HG02970 (cell line): ENCODE measurements around the gene FBN2.
"Not testable (repeated sequence)": the region's sequence is repeated elsewhere in the genome, so short reads cannot be mapped to it uniquely, and the experiment has no call there.

Source experiments
- ATAC-seq: cut with Tn5 transposase; IDR thresholded peaks from one replicate; pipeline ENCODE4 v1.9.1; 2021; ENCODE audit warnings: mild to moderate bottlenecking, moderate library complexity, moderate number of reproducible peaks; ENCODE audit not compliant: unreplicated experiment, low FRiP score

FBN2 gene

GRCh38 chr5:128483738-128484137 is 54.3 kb downstream of the FBN2 start:
- no peak for ATAC-seq

DNA sequence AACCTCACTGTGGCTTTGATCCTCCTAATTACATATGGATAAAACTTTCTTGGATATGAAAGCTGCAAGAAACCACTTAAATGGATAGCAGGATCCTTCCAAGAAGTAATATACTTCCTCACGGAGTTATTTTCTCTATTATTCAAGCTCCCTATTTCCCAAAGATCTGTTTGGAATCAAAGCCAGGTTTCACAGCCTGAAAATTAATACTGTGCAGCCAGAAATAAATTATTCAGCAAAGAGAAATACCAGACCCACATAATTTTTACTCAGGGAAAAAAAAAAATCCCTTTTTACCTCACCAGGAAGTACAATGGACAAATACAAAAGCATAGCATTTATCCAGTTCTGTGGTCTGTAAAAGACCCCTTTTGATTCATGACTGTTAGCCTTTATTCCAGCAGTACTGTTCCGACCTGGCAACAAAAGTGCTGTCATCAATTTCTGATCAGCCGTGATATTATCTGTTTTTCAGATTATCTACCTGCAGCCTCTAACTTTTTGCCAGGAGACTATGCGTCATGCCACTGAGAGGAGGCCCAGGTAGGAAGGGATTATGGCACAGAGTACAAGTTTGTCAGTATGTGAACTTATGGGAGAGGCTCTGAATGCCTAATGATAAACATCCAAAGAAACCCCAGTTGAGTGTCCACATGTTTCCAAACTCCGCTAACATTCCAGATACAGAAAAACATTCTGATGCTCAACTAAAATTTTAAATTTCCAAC is 57.0 kb downstream of the FBN2 start:
- no peak for ATAC-seq

DNA sequence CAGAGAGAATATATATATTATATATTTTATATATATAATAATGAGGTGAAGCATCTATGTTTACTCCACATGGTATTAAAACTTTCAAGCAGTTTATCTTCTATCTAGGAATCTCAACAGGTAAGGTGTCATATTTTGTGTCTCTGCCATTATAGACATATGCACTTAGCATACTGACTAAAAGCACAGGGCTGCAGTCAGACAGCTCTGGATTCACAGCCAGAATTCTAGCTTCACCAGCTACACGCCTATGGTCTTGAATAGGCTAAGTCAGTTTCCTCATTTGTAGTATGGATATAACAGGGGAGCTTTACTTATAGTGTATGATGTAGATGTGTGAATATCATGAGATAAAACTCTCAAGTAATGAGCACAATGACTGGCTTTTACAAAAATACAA is 57.9 kb downstream of the FBN2 start:
- no peak for ATAC-seq

DNA sequence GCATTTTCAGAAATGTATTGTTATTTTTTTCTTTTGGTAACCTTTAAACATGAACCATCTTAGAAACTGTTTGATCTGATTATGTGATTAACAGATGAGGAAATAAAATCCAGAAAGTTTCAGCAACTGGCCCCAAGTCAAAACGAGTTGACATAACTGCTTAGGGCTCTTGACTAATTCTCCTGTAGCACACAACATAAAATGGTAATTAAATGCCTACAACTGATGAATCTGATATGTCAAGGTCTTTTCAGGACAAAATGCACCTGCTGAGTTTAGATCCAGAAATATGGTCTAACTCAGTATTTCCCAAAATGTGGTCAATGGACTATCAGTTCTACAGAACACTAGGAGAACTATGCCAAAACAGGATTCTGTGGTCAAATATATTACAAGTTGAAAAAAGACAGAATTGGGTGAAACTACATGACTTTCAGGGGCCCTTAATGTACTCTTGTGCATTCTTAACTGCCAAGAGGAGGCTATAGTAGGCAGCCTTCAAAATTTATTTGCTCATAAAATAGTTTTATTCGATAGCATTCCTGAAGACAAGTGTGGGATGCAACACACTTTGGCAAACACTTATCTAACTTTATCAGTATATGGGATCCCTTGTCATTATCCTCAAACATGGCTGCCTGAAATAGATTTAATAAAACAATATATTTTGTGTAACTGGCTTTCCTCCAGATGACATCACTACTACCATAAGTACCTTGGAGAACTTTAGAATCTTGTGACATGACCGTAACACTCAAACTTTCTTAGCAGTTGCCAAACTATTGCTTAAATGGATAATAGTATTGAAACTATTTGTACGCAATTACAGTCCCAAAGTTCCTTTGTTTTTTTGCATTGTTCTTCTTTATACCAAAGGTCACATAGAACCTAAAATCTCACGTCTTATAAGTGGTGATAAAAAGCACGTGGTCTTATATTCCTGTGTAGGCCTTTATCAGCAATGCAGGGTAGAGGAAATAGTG is 59.4 kb downstream of the FBN2 start:
- no peak for ATAC-seq

- ATAC-seq: no peak
Observed at GRCh38 chr5:128477944-128478343, 60.1 kb downstream of the FBN2 start.

DNA sequence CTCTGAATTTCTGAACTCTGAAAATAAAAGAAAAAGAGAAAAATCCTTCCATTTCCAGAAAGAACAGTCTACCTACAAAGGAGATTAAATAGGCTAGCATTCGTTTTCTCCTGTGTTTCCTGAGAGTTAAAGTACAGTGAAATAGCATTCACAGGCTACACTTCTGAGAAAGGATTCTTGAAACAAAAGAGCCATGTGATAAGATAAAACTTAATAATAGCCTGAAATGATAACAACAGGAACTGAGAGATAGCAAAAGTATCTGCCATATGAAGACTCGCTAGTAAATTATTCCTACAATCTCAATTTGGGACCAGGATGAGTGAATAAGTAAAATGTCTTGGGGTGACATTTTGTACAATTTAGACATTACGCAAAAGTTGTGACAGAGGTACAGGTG is 62.4 kb downstream of the FBN2 start:
- no peak for ATAC-seq

DNA sequence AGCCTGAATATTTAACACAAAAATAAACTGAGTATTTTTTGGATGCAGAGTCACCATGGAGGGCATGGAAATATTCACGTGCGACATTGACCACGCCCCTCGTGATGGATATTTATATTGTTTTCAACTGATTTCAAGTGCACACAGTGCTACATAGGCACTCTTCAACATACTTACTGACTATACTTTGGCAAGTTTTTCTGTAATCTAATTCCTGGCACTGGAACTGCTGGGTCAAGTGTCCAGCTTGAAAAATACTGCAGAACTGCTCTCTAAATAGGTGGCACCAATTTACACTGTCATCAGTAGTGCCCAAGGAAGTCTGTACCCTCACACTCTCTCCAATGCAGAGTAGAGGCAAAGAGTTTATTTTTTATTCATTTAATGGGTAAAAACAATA is 65.1 kb downstream of the FBN2 start:
- ATAC-seq: no peak

- ATAC-seq: no peak
Observed at GRCh38 chr5:128472036-128472435, 66.0 kb downstream of the FBN2 start.

GRCh38 chr5:128470663-128471062 is 67.4 kb downstream of the FBN2 start:
- ATAC-seq: no peak

- ATAC-seq: no peak
Observed at GRCh38 chr5:128469912-128470311, 68.1 kb downstream of the FBN2 start.

DNA sequence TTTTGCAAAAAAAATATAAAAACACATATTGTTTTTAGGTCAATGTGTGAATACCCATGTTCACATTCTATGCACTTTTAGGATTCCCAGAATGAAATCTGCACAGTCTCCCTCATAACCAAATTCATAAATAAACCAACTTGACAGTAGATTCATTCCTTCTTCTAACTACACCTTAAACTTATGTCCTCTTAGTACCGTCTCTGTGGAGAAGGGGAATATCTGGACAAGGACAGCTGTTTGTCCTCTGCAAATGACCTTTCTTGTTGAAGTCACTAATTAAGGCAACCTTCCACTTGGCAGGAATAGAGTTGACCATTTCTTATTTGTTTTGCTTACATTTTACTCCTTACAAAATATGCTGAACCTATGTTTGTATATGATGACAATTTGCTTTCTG is 71.1 kb downstream of the FBN2 start:
- ATAC-seq: no peak

GRCh38 chr5:128466554-128466953 is 71.5 kb downstream of the FBN2 start:
- no peak for ATAC-seq

DNA sequence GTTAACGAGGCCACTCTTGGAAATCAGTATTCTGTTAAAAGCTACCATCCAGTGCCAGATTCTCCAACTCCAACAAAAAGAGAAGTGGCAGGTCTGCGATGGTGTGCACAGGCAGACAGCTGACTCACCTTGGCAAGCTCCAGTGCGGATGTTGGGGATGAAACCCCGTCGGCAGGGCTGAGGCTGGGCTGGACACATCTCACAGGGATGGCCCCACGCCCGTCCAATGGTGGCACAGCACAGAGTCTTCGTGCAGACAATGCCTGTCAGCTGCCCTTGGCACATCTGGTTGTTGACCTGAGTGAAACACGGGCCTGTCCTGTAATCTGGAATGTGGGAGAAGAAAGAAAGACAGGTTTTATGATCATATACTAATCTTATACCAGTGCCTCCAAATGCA is 73.4 kb downstream of the FBN2 start:
- no peak for ATAC-seq

- ATAC-seq: no peak
Observed at GRCh38 chr5:128462330-128462729, 75.7 kb downstream of the FBN2 start.

- not testable (repeated sequence) for ATAC-seq
Observed at GRCh38 chr5:128457147-128457915, 80.7 kb downstream of the FBN2 start.

DNA sequence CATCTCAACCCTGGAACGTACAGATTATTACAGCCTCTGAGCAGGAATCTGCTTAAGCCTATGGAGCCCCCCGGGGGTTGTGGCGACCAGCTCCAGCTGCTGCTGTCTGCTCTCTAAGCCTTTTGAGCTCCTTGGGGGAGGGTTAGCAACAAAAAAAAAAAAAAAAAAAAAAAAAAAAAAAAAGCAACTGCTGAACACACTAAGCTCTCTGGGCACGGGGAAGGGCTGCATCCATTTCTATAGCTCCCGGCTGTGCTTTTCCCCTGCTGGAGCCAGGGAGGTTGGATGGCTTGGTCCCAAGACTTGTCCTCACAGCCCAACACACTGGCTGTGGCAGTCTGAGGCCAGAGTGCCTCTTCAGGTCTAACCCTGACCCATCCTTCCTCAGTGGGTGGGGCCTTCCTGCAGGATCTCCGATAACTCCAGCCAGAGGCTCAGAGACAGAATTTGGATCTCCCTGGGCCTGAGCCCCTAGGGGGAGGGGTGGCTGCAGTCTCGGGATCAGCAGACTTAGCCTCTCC is 82.1 kb downstream of the FBN2 start:
- no peak for ATAC-seq

GRCh38 chr5:128453121-128453520 is 84.9 kb downstream of the FBN2 start:
- no peak for ATAC-seq

GRCh38 chr5:128447224-128447623 is 90.8 kb downstream of the FBN2 start:
- not testable (repeated sequence) for ATAC-seq

DNA sequence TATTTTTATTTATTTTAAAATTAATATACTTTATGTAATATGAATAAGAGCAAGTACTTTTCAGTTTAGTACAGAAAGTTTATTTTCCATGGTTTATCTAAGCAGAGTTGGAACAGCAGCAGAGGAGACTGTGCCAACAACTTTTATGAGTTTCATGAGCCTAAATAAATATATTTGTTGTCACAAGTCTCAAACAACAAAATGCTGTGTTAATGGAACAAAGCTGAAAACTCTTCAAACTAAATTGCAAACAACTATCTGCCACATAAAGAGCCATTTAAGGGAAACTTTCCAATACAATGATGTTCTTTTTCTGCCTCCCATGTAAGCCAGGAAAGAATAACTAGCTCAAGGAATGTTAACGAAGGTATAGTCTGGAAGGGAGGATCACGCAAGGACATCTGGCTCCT is 96.1 kb downstream of the FBN2 start:
- ATAC-seq: no peak

GRCh38 chr5:128441165-128441564 is 96.9 kb downstream of the FBN2 start:
- ATAC-seq: no peak

DNA sequence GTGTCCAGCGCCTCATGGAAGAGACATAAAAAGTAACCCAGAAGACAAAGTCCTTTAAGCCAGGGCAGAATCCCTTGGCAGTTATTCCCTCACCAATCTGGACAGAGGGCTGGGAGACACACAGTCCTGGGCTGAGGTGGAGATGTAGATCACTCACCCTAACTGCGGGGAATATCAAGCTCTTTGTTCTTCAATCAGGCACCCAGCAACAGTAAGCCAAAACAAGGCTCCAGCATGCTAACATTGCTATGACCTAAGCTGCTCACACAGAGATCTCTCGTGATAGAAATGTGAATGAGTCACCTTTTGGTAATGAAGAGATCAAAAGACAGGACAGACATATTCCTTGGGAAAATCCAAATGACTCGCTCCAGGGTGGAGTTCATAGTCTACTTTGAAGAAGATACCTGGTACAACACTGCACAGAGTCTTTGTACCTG is 101.3 kb downstream of the FBN2 start:
- no peak for ATAC-seq
